Stimulated activated naive B cell treated with anti-CD40 and anti-IgM and Interleukin-4, amounts not matched to agents 10 μg/mL and 1 μg/mL and 100 μg/mL, for 72 hours (primary cell): ENCODE data around the gene NAV1.
"Not testable (repeated sequence)": the region's sequence is repeated elsewhere in the genome, so short reads cannot be mapped to it uniquely, and the experiment has no call there.

Experiments
- ATAC-seq, 2 donors: fragments of 150-1000 bp; cut with Tn5 transposase; replicated peaks; 2 replicates each; pipeline ENCODE4 v1.10.0; 2021; ENCODE audit warnings: moderate library complexity in 1 of 2
- DNase-seq: peaks from one replicate; pipeline ENCODE4 v3.0.0; 2021
- H3K27ac Mint-ChIP-seq: one replicate; pipeline ENCODE4 v1.8.0; 2022; ENCODE audit warnings: mild to moderate bottlenecking, mixed read lengths
- H3K27me3 Mint-ChIP-seq, 2 donors: one replicate each; pipeline ENCODE4 v1.8.0; 2022; ENCODE audit warnings: mixed read lengths in 2 of 2
- H3K36me3 Mint-ChIP-seq, 2 donors: one replicate each; pipeline ENCODE4 v1.8.0; 2022; ENCODE audit warnings: mixed read lengths in 2 of 2, mild to moderate bottlenecking in 1 of 2
- H3K4me1 Mint-ChIP-seq, 2 donors: one replicate each; pipeline ENCODE4 v1.8.0; 2022; ENCODE audit warnings: mixed read lengths in 2 of 2, mild to moderate bottlenecking in 1 of 2
- H3K4me3 Mint-ChIP-seq, 2 donors: one replicate each; pipeline ENCODE4 v1.8.0; 2022; ENCODE audit warnings: mild to moderate bottlenecking in 2 of 2, mixed read lengths in 2 of 2, moderate library complexity in 1 of 2
- H3K9me3 Mint-ChIP-seq, 2 donors: one replicate each; pipeline ENCODE4 v1.8.0; 2022; ENCODE audit warnings: mixed read lengths in 2 of 2, mild to moderate bottlenecking in 1 of 2

The NAV1 gene

GRCh38 chr1:201538612-201539551, at the start of gene NAV1:
NAV1 (plus strand) TSS chr1:201539127; CDS start chr1:201622885, 83,758 bp downstream.
- Mint-ChIP-seq H3K4me3 (peak within 1 kb of the TSS; percentile 81 to 87), H3K36me3 (no peaks in the 10 kb centered on the region), H3K27me3 (peaks cover 54 to 59% of the 10 kb centered on the region in 2 donors), H3K4me1 (peaks cover 34 to 54% of the 10 kb centered on the region in 2 donors), H3K27ac (no peak within 1 kb of the TSS), H3K9me3 (no peaks in the 10 kb centered on the region)
- DNase-seq: peak; percentile 4
- peak; percentile 45 to 47 for ATAC-seq

- ATAC-seq (peak; percentile 36 to 60), DNase-seq (no peak)
- Mint-ChIP-seq H3K36me3 (peaks cover 48 to 63% of the 10 kb centered on the region in 2 donors), H3K27ac (no peak overlapping the region), H3K4me3 (no peak overlapping the region), H3K27me3 (no peaks in the 10 kb centered on the region), H3K9me3 (peaks cover 0 to 8% of the 10 kb centered on the region in 2 donors), H3K4me1 (peaks cover 0 to 7% of the 10 kb centered on the region in 2 donors)
Observed at GRCh38 chr1:201489643-201490261, 49.2 kb upstream of the NAV1 start.

GRCh38 chr1:201490708-201491131, 48.2 kb upstream of the NAV1 start:
- no peak for ATAC-seq
- peaks cover 0 to 7% of the 10 kb centered on the region in 2 donors for H3K4me1 Mint-ChIP-seq
- no peak overlapping the region for H3K27ac Mint-ChIP-seq
- peaks cover 50 to 63% of the 10 kb centered on the region in 2 donors for H3K36me3 Mint-ChIP-seq
- no peak for DNase-seq
- H3K4me3 Mint-ChIP-seq: no peak overlapping the region
- no peaks in the 10 kb centered on the region for H3K27me3 Mint-ChIP-seq
- peaks cover 0 to 8% of the 10 kb centered on the region in 2 donors for H3K9me3 Mint-ChIP-seq

- H3K36me3 Mint-ChIP-seq: peaks cover 56 to 69% of the 10 kb centered on the region in 2 donors
Observed at GRCh38 chr1:201491896-201492511, 46.9 kb upstream of the NAV1 start.

GRCh38 chr1:201493026-201493656, 45.8 kb upstream of the NAV1 start:
- not testable (repeated sequence) for DNase-seq, H3K27me3 Mint-ChIP-seq, H3K27ac Mint-ChIP-seq, H3K4me3 Mint-ChIP-seq, ATAC-seq, H3K4me1 Mint-ChIP-seq, H3K9me3 Mint-ChIP-seq
- peaks cover 58 to 66% of the 10 kb centered on the region in 2 donors for H3K36me3 Mint-ChIP-seq

More at GRCh38 chr1:201491896-201492511, 46.9 kb upstream of the NAV1 start:
- peaks cover 0 to 8% of the 10 kb centered on the region in 2 donors for H3K9me3 Mint-ChIP-seq
- H3K27me3 Mint-ChIP-seq: no peaks in the 10 kb centered on the region
- ATAC-seq: no peak
- H3K27ac Mint-ChIP-seq: no peak overlapping the region
- DNase-seq: no peak
- H3K4me1 Mint-ChIP-seq: peaks cover 0 to 7% of the 10 kb centered on the region in 2 donors
- no peak overlapping the region for H3K4me3 Mint-ChIP-seq

GRCh38 chr1:201493757-201494617, 44.9 kb upstream of the NAV1 start:
- Mint-ChIP-seq H3K9me3 (peaks cover 0 to 8% of the 10 kb centered on the region in 2 donors), H3K27me3 (no peaks in the 10 kb centered on the region), H3K27ac (peak overlapping the region; percentile 10), H3K4me1 (peaks cover 7 to 9% of the 10 kb centered on the region in 2 donors), H3K36me3 (peaks cover 54 to 63% of the 10 kb centered on the region in 2 donors), H3K4me3 (no peak overlapping the region)
- DNase-seq (no peak), ATAC-seq (no peak)

GRCh38 chr1:201495551-201496295, 43.2 kb upstream of the NAV1 start:
- Mint-ChIP-seq H3K4me3 (no peak overlapping the region), H3K27ac (peak overlapping the region; percentile 37), H3K36me3 (peaks cover 46 to 50% of the 10 kb centered on the region in 2 donors), H3K9me3 (peaks cover 0 to 8% of the 10 kb centered on the region in 2 donors), H3K27me3 (no peaks in the 10 kb centered on the region), H3K4me1 (peaks cover 0 to 9% of the 10 kb centered on the region in 2 donors)
- DNase-seq (no peak), ATAC-seq (no peak)

- Mint-ChIP-seq H3K27ac (no peak overlapping the region), H3K9me3 (peaks cover 0 to 8% of the 10 kb centered on the region in 2 donors), H3K36me3 (peaks cover 45 to 48% of the 10 kb centered on the region in 2 donors), H3K4me3 (no peak overlapping the region), H3K27me3 (no peaks in the 10 kb centered on the region), H3K4me1 (peaks cover 0 to 9% of the 10 kb centered on the region in 2 donors)
- no peak for ATAC-seq
- DNase-seq: no peak
Observed at GRCh38 chr1:201496296-201496690, 42.6 kb upstream of the NAV1 start.

GRCh38 chr1:201497935-201498509, 40.9 kb upstream of the NAV1 start:
- Mint-ChIP-seq H3K36me3 (peaks cover 38 to 39% of the 10 kb centered on the region in 2 donors), H3K4me1 (peaks cover 0 to 9% of the 10 kb centered on the region in 2 donors), H3K9me3 (peaks cover 0 to 8% of the 10 kb centered on the region in 2 donors), H3K27ac (no peak overlapping the region), H3K4me3 (no peak overlapping the region), H3K27me3 (no peaks in the 10 kb centered on the region)
- ATAC-seq (no peak), DNase-seq (no peak)

GRCh38 chr1:201498621-201499020, 40.3 kb upstream of the NAV1 start:
- Mint-ChIP-seq H3K27me3 (no peaks in the 10 kb centered on the region), H3K27ac (no peak overlapping the region), H3K4me1 (peaks cover 0 to 13% of the 10 kb centered on the region in 2 donors), H3K4me3 (no peak overlapping the region), H3K36me3 (peaks cover 33 to 34% of the 10 kb centered on the region in 2 donors), H3K9me3 (peaks cover 0 to 4% of the 10 kb centered on the region in 2 donors)
- ATAC-seq: no peak
- no peak for DNase-seq

GRCh38 chr1:201499191-201499590, 39.7 kb upstream of the NAV1 start:
- H3K36me3 Mint-ChIP-seq: peaks cover 28 to 31% of the 10 kb centered on the region in 2 donors
- no peak overlapping the region for H3K4me3 Mint-ChIP-seq
- H3K27me3 Mint-ChIP-seq: no peaks in the 10 kb centered on the region
- ATAC-seq (no peak), DNase-seq (no peak)
- no peak overlapping the region for H3K27ac Mint-ChIP-seq
- H3K4me1 Mint-ChIP-seq: peaks cover 0 to 16% of the 10 kb centered on the region in 2 donors
- peaks cover 0 to under 1% of the 10 kb centered on the region in 2 donors for H3K9me3 Mint-ChIP-seq
